Effector CD4-positive, alpha-beta T cell (primary cell): ENCODE measurements around the gene ZNF862.
"Not testable (repeated sequence)": the region's sequence is repeated elsewhere in the genome, so short reads cannot be mapped to it uniquely, and the experiment has no call there.

Experiments used
- DNase-seq: peaks from one replicate; pipeline ENCODE4 v3.0.0-alpha.2; 2020

The ZNF862 gene

GRCh38 chr7:149825567-149826343 is 12.4 kb upstream of the ZNF862 start:
- no peak for DNase-seq

DNA sequence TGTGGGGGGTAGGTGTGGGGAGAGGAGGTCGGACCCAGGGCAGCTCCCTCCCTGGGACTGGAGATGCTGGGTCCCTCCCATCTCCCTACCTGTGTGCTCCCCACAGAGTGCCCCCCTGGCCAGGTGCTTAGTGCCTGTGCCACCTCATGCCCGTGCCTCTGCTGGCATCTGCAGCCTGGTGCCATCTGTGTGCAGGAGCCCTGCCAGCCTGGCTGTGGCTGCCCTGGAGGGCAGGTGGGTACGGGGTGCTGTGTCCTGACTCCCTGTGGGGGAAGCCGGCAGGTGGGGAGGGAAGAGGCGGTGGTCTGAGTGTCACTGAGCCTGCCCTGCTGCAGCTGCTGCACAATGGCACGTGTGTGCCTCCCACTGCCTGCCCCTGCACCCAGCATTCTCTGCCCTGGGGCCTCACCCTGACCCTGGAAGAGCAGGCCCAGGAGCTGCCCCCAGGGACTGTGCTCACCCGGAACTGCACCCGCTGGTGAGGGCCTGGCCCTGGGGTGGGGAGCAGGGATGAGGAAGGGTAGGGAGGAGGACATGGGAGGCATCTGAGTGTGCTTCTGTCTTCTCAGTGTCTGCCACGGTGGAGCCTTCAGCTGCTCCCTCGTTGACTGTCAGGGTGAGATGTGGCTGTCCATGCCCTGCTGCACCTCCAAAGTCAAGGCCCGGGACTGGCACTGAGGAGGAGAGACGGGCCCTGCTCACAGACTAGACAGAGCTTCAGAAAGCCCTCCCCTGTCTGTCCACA is 11.7 kb upstream of the ZNF862 start:
- no peak for DNase-seq

DNA sequence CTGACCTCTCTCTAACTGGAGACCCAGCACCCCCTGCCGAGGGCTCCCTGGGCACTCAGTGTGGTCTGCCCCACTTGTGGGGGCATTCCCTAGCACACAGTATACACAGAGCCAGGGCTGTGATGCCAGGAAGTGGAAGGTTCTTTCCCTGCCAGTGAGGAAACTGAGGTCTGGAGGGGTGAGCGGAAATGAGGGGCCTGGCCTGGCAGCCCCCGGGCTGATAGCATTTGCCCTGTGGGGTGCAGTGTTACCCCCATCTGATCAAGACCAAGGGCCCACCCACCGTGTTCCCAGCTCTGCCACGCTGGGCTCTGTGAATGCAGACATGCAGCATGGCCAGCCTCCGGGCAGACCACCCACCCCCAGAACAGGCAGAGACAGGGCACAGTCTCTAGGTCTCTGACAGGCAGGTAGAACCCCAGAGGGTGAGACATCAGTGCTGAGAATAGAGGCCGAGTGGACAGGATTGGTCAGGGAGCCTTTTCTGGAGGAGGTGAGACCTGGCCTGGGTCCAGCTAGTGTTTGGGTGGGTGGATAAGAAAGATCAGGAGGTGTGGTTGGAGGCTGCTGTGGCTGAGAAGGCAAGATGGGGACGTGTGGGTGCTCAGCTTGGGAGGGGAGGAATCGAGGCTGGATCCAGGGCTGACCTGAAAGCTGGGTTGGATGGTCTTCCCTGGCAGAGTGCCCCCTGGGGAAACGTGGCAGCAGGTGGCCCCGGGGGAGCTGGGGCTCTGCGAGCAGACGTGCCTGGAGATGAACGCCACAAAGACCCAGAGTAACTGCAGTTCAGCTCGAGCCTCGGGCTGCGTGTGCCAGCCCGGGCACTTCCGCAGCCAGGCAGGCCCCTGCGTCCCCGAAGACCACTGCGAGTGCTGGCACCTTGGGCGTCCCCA is 10.8 kb upstream of the ZNF862 start:
- DNase-seq = no peak

DNA sequence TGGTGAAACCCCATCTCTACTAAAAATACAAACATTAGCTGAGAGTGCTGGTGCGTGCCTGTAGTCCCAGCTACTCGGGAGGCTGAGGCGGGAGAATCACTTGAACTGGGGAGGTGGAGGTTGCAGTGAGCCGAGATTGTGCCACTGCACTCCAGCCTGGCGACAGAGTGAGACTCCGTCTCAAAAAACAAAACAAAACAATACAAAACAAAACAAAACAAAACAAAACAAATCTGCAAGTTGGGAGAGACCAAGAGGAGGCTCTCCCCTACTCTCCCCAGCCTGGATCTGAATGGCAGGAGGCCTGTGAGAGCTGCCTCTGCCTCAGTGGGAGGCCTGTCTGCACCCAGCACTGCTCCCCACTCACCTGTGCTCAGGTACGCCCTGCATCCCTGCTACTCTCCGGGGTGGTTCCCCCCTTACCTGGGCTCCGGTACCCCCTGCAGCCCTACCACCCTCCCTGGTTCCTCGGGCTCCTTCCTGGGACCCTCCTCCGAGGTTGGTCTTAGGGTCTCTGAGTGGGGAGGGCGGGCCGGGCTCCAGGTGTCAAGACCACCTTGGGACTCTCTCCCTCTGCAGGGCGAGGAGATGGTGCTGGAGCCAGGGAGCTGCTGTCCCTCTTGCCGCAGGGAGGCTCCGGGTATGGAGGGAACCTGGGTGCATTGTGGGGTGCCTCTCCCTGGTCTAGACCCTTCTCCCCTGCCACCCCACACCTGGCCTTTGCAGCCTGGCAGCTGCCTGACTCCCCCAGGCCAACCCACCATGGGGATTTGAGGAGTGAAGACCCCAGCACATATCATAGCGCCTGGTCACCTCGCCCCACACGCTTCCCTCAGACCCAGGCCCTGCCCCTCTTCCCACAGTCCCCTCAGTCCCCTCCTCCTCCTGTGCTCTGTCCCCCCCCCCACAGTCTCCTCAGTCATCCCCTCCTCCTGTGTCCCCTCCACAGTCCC is 9.5 kb upstream of the ZNF862 start:
- DNase-seq = no peak

- not testable (repeated sequence) for DNase-seq
These were observed 7.6 kb upstream of the ZNF862 start for GRCh38 chr7:149830527-149830926.

GRCh38 chr7:149830997-149831740 is 7.0 kb upstream of the ZNF862 start:
- no peak for DNase-seq

GRCh38 chr7:149831741-149832219 is 6.4 kb upstream of the ZNF862 start:
- DNase-seq = no peak

- DNase-seq = no peak
These were observed 5.7 kb upstream of the ZNF862 start for GRCh38 chr7:149832332-149833041.

DNA sequence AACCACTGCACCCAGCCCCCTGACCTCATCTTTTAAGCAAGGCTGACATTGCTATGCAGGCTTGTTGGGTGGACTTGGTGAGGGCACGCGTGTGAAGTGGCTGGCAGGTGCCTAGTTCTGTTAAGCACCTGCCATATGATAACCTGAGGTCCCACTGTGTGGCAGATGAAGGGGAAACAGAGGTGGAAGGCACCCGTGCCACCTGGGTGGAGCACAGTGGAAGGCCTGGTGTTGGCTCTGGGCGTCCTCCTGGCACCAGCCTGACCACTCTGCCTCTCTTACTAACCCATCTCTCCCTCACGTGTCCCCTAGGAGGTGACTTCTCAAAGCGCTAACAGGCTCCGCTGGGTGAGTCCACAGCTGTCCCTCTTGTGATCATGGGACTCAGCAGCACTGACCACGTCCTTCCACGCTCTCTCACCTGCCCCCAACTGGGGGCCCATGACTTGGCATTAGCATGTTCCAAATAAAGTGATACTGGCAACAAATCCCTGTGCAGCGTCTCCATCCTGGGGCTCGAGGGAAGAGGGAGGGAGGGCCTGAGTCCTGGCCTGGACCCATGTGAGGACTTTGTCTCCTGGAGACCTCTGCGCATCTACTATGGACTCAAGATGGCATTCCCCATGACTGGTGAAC is 4.6 kb upstream of the ZNF862 start:
- DNase-seq = no peak

DNA sequence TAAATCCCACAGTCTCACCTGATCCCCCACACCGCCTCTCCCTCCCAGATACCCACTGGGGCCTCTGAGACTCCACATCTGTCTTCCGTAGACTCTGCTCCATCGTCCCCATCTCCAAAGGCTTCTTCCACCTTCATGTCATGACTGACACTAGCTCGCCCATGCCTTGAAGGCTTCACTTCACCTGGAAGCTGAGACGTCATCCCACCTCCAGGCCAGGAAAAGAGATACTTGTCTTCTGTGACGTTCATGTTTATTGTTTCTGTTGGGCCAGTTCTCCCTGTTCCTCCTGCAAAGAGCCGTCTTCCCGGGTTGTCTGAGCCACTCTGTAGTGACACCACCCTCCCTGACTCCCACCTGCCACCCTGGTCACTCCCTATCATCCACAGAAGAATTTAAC is 3.6 kb upstream of the ZNF862 start:
- DNase-seq = no peak

DNA sequence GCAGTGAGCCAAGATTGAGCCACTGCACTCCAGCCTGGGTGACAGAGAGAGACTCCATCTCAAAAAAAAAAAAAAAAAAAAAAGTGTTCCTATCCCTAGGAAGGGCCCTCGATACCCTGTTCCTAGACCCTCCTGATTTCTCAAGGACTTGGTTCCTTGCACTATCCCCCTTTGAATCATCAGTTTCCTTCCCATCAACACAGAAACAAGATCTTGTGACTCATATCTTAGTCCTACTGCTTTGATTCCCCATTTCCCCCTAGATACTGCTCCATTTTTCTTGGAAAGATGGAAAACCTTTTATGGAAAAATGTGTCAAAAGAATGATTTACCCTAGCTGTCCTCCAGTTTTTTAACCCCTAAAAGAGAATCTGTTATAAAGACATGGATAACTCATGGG is 1.7 kb upstream of the ZNF862 start:
- no peak for DNase-seq

GRCh38 chr7:149837564-149838223 is 481 bp upstream of the ZNF862 start:
- no peak for DNase-seq

DNA sequence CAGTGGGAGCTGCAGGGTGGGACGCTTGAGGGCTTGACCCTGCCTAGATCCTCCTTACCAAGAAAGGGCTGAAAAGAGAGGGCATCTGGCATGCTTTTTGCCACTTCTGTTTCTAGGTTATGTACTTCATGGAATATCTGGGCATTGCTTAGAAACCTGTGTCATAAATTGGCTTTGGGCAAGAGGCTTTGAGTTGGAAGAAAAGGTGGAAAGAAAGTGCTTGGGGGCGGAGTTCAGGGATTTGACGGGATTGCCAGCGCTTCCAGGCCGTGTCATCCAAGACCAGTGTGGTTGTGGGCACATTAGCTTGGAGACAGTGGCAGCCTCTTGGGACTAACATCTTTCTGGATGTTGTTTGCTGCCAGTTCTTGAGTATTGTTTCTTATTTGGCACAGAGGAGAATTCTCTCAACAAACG is 825 bp downstream of the ZNF862 start:
- no peak for DNase-seq

DNA sequence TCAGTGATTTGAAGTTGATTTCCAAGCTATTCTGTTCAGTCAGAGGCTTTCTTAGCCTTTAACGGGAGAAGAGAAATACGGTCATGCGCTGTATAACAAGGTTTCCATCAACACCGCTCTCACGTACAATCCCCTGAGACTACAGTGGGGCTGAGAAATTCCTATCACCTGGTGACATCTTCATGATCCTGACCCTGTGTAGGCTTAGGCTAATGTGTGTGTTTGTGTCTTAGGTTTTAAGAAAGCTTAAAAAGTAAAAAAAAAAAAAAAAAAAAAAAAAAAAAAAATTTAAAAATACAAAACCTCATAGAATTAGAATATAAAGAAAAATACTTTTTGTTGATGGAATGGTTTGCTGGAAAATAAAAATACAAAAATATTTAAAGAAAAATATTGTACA is 1.8 kb downstream of the ZNF862 start:
- DNase-seq = no peak

DNA sequence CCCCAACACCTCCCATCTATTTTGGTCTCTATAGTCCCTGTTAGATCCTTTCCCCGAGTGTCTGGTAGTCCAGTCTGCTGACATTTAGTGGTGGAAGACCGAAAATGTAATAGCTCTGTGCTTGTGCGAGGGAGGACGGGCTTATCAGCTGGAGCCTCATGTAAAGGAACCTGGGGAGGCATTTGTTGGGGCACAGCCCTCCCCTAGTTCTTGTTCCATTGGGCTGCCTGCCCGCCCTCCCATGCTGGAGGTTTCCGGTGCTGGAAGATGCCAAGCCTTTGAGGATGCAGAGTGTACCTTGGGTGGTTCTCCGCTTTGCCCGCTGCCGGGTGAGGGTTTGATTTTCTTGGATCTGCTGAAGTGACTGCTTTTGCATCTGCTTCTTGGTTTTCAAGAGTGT is 5.4 kb downstream of the ZNF862 start:
- DNase-seq = no peak

- DNase-seq = no peak
These were observed 6.3 kb downstream of the ZNF862 start for GRCh38 chr7:149844445-149844844.

DNA sequence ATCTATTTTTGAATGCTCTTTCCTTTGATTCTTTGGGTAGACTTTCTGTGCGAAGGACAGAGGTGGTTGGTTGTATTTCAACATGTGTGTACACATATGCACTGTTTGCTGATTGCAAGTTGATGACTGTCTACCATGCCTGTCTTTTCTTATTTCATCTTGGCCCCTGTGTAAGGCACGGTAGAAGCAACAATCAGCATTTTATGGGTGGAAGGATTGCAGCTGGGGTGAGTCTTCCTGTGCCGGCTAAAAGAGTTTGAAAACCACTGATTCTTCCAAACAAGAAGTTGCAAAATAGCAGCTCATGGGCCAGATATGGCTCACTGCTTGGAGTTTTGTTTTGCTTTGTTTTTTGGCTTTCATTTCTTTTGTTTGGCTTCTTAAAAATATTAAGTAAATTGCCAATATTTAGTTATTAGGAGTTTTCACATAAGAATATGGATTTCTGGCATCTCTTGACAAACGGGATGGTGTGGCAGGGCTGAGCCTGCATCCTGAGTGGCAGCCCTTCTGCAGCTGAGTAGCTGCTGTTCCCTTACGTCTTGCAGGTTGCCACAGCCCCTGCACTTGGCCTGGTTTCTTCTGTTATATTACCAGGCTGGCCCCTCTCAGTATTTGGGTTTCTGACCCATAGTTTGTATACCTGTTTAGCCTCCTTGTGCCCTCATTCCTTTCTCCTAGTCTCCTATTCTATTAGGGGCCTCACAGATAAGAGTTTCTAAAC is 7.2 kb downstream of the ZNF862 start:
- no peak for DNase-seq

GRCh38 chr7:149846021-149846420 is 7.8 kb downstream of the ZNF862 start:
- DNase-seq = no peak
